ENCODE results near the gene PRPSAP1. TPM values are rescaled to one million over a fixed set of nuclear protein-coding genes. Genes with fewer than 3 reads are reported as not detected.

The PRPSAP1 gene
- total RNA-seq, 1 donor from 2014 or later: 16.1 TPM

GRCh38 chr17:76262732-76263344 is 90.9 kb downstream of the PRPSAP1 start:
- H3K36me3 ChIP-seq: no peaks in the 10 kb centered on the region
- peak overlapping the region in 1 of 2 donors; percentile 25 for H3K27ac ChIP-seq
- no peaks in the 10 kb centered on the region for H3K9me3 ChIP-seq
- H3K4me3 ChIP-seq: no peak overlapping the region
- no peak for TF ChIP-seq CTCF (IDR thresholded peaks at IDR 0.05)
- intact Hi-C loops (cut with DNase I): loop anchor here (10.0 kb wide), 2 partner anchors 288 to 1228 kb away; partner anchors contain the start of genes ACOX1 and TEN1
- peaks cover 0 to 20% of the 10 kb centered on the region in 2 donors for H3K4me1 ChIP-seq
- DNase-seq (ENCODE audit: low spot score in 2 of 2): no peak
- no peaks in the 10 kb centered on the region for H3K27me3 ChIP-seq

GRCh38 chr17:76261421-76262215 is 92.1 kb downstream of the PRPSAP1 start:
- no peaks in the 10 kb centered on the region for H3K9me3 ChIP-seq
- H3K36me3 ChIP-seq: no peaks in the 10 kb centered on the region
- H3K4me3 ChIP-seq: no peak overlapping the region
- no peaks in the 10 kb centered on the region for H3K27me3 ChIP-seq
- no peak for DNase-seq (ENCODE audit: low spot score in 2 of 2)
- peak overlapping the region in 1 of 2 donors; percentile 25 for H3K27ac ChIP-seq
- intact Hi-C loops (cut with DNase I): loop anchor here (10.0 kb wide), 2 partner anchors 287 to 1227 kb away; partner anchors contain the start of genes ACOX1 and TEN1
- TF ChIP-seq CTCF (IDR thresholded peaks at IDR 0.05): no peak
- peaks cover 0 to 14% of the 10 kb centered on the region in 2 donors for H3K4me1 ChIP-seq

- peaks cover 0 to 11% of the 10 kb centered on the region in 2 donors for H3K4me1 ChIP-seq
- H3K4me3 ChIP-seq: no peak overlapping the region
- H3K36me3 ChIP-seq: no peaks in the 10 kb centered on the region
- DNase-seq (ENCODE audit: low spot score in 2 of 2): no peak
- H3K9me3 ChIP-seq: no peaks in the 10 kb centered on the region
- intact Hi-C loops (cut with DNase I): loop anchor here (10.0 kb wide), 2 partner anchors 286 to 1226 kb away; partner anchors contain the start of genes ACOX1 and TEN1
- TF ChIP-seq CTCF (IDR thresholded peaks at IDR 0.05): no peak
- H3K27me3 ChIP-seq: no peaks in the 10 kb centered on the region
- H3K27ac ChIP-seq: no peak overlapping the region
Observed at GRCh38 chr17:76260669-76261068, 93.0 kb downstream of the PRPSAP1 start.

- no peak for DNase-seq (ENCODE audit: low spot score in 2 of 2)
- TF ChIP-seq CTCF (IDR thresholded peaks at IDR 0.05): no peak
- Histone ChIP-seq H3K36me3 (no peaks in the 10 kb centered on the region), H3K27ac (no peak overlapping the region), H3K4me1 (peaks cover 0 to 11% of the 10 kb centered on the region in 2 donors), H3K4me3 (no peak overlapping the region), H3K27me3 (no peaks in the 10 kb centered on the region), H3K9me3 (no peaks in the 10 kb centered on the region)
- intact Hi-C loops (cut with DNase I): loop anchor here (10.0 kb wide), 2 partner anchors 285 to 1225 kb away; partner anchors contain the start of genes ACOX1 and TEN1
Observed at GRCh38 chr17:76260220-76260619, 93.5 kb downstream of the PRPSAP1 start.

Other genes with a start within 250 kb of the PRPSAP1 start
- gene FOXJ1, start 212.7 kb downstream of the PRPSAP1 start, total RNA-seq: not detected
- 2.4 TPM for gene RNF157, start 113.4 kb downstream of the PRPSAP1 start, total RNA-seq
- gene UBALD2, start 88.6 kb downstream of the PRPSAP1 start, total RNA-seq: 15.9 TPM
- 10.6 TPM for gene QRICH2, start 45.6 kb downstream of the PRPSAP1 start, total RNA-seq
- gene SPHK1, start 30.7 kb upstream of the PRPSAP1 start, total RNA-seq: 120 TPM
- 19.6 TPM for gene UBE2O, start 99.2 kb upstream of the PRPSAP1 start, total RNA-seq
- gene AANAT, start 113.7 kb upstream of the PRPSAP1 start, total RNA-seq: not detected
- gene RHBDF2, start 147.5 kb upstream of the PRPSAP1 start, total RNA-seq: 12.7 TPM
- gene CYGB, start 183.8 kb upstream of the PRPSAP1 start, total RNA-seq: 60.7 TPM
- 0.43 TPM for gene PRCD, start 186.1 kb upstream of the PRPSAP1 start, total RNA-seq
- gene ST6GALNAC2, start 231.9 kb upstream of the PRPSAP1 start, total RNA-seq: 15.8 TPM

All from ascending aorta (tissue), 2 donors.